K562 (cell line): ENCODE measurements around the gene CYSTM1.

Source experiments
- CBFB ChIP-seq: sonication (generic); formaldehyde crosslinking; IDR thresholded peaks from 2 replicates; pipeline ENCODE4 v1.4.0; 2020; ENCODE audit warnings: mild to moderate bottlenecking, missing genetic modification reagents
- EZH2 ChIP-seq: IDR thresholded peaks from 2 replicates; pipeline ENCODE4 v1.6.1; 2012; ENCODE audit warnings: low read depth, mild to moderate bottlenecking, inconsistent platforms, low read length, borderline replicate concordance
- NEUROD1 ChIP-seq: fragments of 150-350 bp; IDR thresholded peaks from 2 replicates; pipeline ENCODE4 v1.6.1; 2014; ENCODE audit warnings: borderline replicate concordance, low read length, low read depth; ENCODE audit not compliant: partially characterized antibody
- POLR2AphosphoS5 ChIP-seq: IDR thresholded peaks from 2 replicates; pipeline ENCODE4 v1.6.1; 2011; ENCODE audit warnings: mild to moderate bottlenecking, low read depth, low read length, moderate library complexity; ENCODE audit not compliant: control insufficient read depth, insufficient read depth
- SETDB1 ChIP-seq: IDR thresholded peaks from one replicate; pipeline ENCODE4 v1.6.1; 2012; ENCODE audit warnings: low read length, control low read depth, inconsistent platforms
- TAF1 ChIP-seq: IDR thresholded peaks from 2 replicates; pipeline ENCODE4 v1.6.1; 2011; ENCODE audit warnings: mild to moderate bottlenecking, low read length, moderate library complexity; ENCODE audit not compliant: insufficient read depth, control insufficient read depth, severe bottlenecking; ENCODE audit errors: extremely low read depth
- TRIM28 ChIP-seq: fragments of 450-650 bp; IDR thresholded peaks from 2 replicates; pipeline ENCODE4 v1.6.1; 2017
- XRCC5 ChIP-seq: fragments of 200-400 bp; formaldehyde crosslinking; IDR thresholded peaks from 2 replicates; pipeline ENCODE4 v1.6.1; 2017; ENCODE audit warnings: low read depth, mild to moderate bottlenecking, low read length
- ZBTB1 ChIP-seq: sonication (generic); formaldehyde crosslinking; IDR thresholded peaks from 2 replicates; pipeline ENCODE4 v1.8.1; 2023; ENCODE audit warnings: missing genetic modification reagents, low read depth, mild to moderate bottlenecking, borderline replicate concordance
- ZFP36 ChIP-seq: fragments of 150-350 bp; IDR thresholded peaks from 2 replicates; pipeline ENCODE4 v1.6.1; 2018; ENCODE audit warnings: low read length, low read depth; ENCODE audit not compliant: partially characterized antibody
- TF ChIP-seq, protein P1 (sequence below), 3 experiments: IDR thresholded peaks in 2 of 3; conservative IDR thresholded peaks in 1 of 3; 2 replicates each; pipeline ENCODE4 v1.5.1; 2011 to 2012; ENCODE audit warnings: low read length in 3 of 3, mild to moderate bottlenecking in 3 of 3, control low read depth in 2 of 3, improper control_type of control experiment in 1 of 3, inconsistent platforms in 1 of 3, low read depth in 1 of 3, mixed read lengths in 1 of 3, moderate library complexity in 1 of 3; ENCODE audit not compliant: insufficient read depth in 2 of 3
- TF ChIP-seq, protein P2 (sequence below): sonication (generic); formaldehyde crosslinking; IDR thresholded peaks from 2 replicates; pipeline ENCODE4 v1.8.0; 2022; ENCODE audit warnings: missing genetic modification reagents, mild to moderate bottlenecking, borderline replicate concordance

DNA sequence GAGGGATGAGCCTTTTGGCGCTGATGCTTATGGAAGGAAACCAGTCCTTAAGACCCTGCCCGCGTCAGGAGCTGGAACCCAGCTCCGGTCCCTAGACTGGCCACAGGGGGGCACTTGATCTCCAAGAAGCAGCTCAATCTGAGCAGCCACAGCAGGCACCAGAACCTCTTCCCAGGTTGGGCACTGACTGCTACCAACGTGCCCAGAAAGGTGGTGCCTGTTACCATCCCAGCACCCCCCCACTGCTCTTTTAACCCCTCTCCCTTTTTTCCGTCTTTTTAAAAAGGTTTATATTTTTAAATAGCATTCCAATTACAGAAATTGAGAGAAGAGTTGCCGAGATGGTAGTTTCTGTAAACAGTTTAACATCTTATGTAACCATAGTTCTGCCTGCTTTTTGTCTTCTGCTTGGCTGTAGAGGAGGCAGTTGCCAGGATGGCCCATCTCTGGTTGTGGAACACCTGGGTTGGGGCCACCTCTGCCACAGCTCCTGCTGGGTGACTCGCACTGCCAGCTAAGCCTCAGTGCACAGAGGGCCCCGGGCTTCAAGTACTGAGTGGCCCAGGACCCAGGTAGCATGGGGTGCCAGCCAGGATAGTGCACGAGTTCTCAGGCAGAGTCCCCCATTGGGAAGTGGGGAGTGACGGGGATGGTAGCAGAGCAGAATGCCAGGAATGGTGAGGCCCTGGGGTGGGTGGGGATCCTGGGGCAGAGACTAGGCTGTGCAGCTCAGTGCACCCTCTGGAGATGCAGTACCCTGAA lies 65.1 kb downstream of the CYSTM1 start:
- TF ChIP-seq EZH2 (no peak), TRIM28 (no peak), ZFP36 (no peak), POLR2AphosphoS5 (no peak), ZBTB1 (CRISPR knock-in tag) (no peak), XRCC5 (peak; percentile 55; the same call in 1 of the 2 replicates), CBFB (CRISPR knock-in tag) (no peak), NEUROD1 (no peak), TAF1 (no peak), SETDB1 (no peak)
- TF ChIP-seq, protein P1, sequence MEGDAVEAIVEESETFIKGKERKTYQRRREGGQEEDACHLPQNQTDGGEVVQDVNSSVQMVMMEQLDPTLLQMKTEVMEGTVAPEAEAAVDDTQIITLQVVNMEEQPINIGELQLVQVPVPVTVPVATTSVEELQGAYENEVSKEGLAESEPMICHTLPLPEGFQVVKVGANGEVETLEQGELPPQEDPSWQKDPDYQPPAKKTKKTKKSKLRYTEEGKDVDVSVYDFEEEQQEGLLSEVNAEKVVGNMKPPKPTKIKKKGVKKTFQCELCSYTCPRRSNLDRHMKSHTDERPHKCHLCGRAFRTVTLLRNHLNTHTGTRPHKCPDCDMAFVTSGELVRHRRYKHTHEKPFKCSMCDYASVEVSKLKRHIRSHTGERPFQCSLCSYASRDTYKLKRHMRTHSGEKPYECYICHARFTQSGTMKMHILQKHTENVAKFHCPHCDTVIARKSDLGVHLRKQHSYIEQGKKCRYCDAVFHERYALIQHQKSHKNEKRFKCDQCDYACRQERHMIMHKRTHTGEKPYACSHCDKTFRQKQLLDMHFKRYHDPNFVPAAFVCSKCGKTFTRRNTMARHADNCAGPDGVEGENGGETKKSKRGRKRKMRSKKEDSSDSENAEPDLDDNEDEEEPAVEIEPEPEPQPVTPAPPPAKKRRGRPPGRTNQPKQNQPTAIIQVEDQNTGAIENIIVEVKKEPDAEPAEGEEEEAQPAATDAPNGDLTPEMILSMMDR (IDR thresholded peaks at IDR 0.05 in 2 of 3, conservative IDR thresholded peaks at IDR 0.05 in 1 of 3; ENCODE audit: insufficient read depth in 2 of 3, low read depth in 1 of 3, low read length in 3 of 3) = peak; percentile 69 to 80 (median 79)
- TF ChIP-seq, protein P2, sequence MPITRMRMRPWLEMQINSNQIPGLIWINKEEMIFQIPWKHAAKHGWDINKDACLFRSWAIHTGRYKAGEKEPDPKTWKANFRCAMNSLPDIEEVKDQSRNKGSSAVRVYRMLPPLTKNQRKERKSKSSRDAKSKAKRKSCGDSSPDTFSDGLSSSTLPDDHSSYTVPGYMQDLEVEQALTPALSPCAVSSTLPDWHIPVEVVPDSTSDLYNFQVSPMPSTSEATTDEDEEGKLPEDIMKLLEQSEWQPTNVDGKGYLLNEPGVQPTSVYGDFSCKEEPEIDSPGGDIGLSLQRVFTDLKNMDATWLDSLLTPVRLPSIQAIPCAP (CRISPR knock-in tag) = no peak
